GM18508 (cell line): ENCODE measurements around the gene POU2F2.

Experiments
- ATAC-seq: cut with Tn5 transposase; IDR thresholded peaks from one replicate; pipeline ENCODE4 v1.9.1; 2021; ENCODE audit warnings: moderate number of reproducible peaks; ENCODE audit not compliant: insufficient read depth, unreplicated experiment

The POU2F2 gene

DNA sequence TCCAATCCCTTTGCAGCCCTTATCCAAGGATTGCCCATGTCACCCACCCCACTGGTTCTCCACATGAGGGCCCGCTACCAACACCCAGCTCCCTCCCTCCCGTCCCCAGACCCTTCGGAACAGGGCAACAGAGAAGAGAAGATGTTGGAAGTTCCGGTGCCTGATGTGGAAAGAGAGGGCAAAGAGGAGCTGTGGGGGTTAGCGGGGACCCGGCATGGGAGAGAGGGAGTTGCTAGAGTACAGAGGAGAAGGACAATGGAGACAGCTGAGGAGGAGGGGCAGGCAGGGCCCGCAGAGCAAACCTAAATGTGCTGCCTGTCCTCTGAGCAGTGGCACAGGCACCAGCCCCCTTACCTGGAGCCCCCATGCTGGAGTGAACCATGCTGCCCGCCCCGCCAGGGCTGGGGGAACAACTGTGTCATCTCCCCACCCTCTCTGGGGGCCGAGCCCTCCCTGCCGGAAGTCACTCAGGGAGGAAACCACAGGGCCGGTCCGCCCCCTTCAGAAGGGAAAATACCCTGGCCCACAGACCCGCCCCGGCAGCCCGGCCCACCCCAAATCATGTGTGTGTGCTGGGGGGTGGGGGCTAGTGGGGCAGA lies at the start of gene POU2F2:
Gene POU2F2 (minus strand): TSS at position 417 of the 599 bp plus-strand sequence. CDS start 35 bp downstream, at position 382.
- ATAC-seq, result no peak

GRCh38 chr19:42178791-42179674 lies 46.8 kb upstream of the POU2F2 start:
- no peak for ATAC-seq

DNA sequence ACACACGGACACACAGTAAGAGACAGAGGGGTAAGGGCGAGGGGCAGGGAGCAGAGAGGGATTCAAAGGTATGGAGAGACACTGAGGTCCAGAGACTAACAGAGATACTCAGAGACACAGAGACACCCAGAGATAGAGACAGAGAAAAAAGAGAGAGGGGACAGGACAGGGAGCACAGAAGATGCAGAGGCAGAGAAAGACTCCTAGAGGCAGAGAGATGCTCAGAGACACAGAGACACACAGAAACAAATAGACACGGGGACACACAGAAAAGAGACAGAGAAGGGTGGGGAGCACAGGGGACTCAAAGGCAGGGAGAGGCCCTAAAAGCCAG lies 45.4 kb upstream of the POU2F2 start:
- no peak for ATAC-seq

GRCh38 chr19:42176990-42177685 lies 44.9 kb upstream of the POU2F2 start:
- no peak for ATAC-seq

DNA sequence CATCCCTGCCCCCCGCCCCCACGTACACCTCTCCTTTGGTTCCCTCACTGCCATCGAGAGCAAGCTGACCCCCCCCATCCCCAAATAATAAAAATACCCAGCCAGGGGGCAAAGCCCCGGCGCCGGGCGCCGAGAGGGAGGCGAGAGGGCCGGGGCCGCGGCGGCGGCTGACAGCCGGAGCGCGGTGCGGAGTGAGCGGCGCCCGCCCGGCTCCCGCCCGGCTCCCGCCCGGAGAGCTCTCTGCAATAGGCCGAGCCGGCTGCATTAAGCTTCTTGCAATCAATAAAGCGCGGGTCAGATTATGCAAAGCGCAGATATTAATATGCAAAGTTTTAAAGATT lies 44.4 kb upstream of the POU2F2 start:
- ATAC-seq, result no peak

DNA sequence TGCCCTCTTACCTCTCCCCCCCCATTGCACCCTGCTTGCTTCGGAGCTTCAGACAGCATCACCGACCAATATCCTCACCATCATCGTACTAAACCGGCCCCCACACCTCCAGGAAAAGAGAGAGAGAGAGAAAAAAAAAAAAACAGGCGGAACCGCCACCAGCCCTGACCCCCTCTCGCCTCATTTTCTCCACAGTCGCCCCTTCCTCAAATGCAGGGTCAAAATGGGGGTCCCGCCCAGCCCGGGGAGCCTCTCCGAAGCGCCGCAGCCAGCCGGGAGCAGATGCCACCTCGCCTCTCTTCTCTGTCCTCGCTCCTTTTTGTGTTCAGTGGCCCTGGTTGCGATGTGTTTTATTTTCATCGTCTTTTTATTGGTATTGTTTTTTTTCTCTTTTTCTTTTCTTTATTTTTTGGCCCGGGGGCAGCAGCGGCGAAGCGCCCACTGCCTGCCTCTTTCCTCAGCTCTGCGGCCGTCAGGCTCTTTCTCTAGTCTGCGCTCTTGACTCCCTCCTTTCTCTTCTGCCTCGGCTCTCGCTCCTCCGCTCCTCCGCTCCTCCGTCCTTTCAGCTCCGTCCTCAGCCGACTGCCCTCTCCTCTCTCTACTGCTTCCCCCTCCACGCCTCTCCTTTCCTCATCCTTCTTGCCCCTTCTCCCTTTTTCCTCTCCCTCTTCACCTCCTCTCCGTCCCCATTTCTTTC lies 43.9 kb upstream of the POU2F2 start:
- no peak for ATAC-seq

DNA sequence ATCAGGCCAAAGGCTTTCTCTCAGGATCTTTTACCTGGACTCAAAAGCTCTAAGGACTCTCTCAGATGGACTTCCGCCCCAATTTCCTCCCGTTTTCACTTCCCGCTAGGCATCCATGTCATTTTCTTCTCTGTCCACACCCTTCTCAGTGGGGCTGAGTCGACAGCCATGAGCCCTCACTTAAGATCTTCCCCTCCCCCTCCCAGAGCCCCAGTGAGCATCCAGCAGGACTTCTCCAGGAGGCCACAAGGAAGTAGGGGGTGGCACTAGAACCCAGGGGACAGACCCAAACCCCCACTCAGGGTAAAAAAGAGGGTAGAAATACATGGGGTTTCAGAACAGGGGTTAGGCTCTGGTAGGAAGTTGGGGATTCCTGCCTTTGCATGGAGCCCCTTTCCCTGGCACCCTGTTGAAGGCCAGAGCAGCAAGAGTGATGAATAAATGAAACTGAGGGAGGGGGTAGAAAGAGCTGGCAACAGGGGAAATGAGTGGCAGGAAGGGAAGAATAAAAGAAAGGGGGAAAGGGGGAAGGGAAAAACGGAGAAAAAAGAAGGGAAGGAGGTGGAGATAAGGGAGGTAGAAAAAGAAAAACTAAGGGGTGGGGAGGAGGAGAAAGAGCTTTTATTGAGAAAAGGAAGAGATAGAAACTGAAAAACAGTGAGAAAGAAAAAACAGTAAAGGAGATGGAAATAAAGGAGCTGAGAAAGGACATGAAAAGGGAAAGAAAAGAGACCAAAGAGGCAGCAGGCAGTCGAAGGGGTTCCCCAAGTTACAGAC lies 42.9 kb upstream of the POU2F2 start:
- no peak for ATAC-seq

DNA sequence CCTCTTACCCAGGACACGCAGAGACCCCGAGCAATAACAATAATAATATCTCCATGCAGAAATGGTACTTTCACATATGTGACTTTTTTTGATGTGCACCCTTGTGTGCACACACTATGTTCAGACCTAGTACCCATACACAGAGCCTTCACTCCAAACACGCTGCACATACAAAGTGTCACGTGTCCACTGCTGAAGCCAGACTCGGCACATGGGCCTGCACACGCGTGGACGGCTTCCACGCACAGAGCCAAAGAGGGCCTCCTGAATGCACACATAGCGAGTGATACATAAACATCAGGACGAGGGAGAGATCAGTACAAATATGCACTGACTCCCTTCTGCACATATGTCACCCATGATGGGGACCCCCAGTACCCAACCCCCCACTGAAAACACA lies 41.9 kb upstream of the POU2F2 start:
- ATAC-seq, result no peak

DNA sequence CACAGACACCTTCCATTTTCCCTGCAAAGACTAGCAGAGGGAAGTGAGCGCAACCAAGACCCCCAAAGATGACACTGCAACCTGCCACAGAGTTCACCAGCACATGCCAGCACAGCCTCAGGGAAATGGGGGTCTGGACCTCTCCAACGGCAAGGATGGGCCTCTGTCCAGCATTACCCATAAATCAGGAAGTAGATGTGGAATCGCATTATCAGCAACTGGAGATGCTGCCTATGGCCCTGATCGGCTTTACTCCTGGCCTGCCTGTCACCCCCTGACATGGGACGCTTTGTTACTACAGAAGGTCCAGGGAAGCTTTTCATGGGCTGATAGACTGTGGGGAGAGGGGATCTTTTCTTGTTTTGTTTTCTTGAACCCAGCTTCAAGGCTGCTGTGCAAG lies 41.4 kb upstream of the POU2F2 start:
- no peak for ATAC-seq

DNA sequence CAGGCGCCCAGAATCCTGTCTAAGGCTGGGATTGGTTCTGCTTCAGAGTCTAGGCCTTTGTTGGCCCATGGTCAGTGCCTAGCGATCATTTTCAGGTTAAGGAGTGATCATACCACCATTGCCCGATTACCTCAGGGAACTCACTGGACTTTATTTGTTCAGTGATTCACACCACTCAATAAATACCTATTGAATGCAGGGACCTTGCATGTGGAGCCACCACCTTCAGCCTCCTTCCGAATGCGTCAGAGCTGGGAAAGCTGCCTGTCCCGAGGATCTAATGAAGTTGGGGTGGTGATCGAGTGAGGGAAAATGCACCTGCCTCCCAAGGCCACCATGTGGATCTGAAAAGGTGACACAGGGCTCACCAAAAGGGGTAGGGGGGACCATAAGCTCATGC lies 40.0 kb upstream of the POU2F2 start:
- no peak for ATAC-seq

- no peak for ATAC-seq
These were observed 38.5 kb upstream of the POU2F2 start for GRCh38 chr19:42170715-42171114.

DNA sequence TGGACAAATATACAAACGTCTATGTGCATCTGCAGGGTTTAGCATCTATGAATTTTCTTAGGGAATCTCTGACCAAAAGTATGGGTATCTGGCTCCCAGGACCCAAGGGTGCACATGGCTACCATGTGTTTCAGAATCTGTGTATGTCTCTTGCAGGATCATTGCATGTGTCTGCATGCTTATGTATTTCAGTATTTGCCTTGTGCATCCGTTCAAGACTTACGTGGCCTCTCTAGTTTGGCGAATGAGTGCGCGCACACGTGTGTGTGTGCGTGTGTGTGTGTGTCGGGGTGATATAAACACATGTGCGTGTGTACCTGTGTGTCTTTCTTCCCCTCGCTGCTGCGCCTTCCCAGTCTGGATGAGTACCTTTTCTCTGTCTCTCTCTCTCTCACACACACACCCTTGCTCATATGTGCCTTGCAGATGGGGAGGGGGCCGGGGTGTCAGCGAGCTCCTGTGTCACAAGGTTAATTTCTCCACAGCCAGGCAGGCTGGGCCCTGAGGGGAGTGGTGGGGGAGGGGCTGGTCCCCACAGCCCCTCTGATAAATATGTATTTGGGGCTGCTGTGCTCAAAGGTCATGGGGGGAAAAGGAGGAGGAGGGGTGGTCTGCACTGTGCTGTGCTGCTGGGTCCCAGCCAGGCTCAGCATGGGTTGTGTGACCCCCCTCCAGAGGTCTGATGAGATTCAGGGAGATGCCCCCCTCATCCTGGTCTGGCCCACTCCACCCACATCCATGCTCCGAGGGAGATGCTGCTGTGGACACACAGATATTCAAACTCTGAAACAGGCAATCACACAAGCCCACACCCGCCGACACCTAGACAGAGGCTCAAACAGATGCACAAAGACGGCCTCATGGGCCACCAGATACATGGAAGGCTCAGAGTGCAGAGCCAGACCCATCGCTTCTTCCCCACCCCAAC lies 37.5 kb upstream of the POU2F2 start:
- ATAC-seq, result no peak

DNA sequence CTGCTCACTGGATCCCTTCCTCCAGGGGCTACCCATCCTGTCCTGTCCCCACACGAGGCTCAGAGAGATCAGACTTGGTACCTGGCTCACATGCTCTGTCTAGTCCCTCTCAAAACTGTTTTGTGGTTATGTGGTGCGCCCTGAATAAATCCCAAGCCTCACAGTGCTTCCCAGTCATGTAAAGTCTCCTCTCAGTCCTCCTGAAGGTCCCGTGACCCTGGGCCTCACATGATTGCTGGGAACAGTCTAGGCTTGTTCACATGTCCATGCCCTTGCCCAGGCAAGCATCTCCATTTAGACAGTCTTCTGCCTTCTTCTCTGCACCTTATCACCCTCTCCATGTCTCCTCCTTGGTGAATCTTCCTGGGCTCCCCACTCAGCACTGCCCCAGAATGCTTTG lies 36.0 kb upstream of the POU2F2 start:
- ATAC-seq, result no peak

DNA sequence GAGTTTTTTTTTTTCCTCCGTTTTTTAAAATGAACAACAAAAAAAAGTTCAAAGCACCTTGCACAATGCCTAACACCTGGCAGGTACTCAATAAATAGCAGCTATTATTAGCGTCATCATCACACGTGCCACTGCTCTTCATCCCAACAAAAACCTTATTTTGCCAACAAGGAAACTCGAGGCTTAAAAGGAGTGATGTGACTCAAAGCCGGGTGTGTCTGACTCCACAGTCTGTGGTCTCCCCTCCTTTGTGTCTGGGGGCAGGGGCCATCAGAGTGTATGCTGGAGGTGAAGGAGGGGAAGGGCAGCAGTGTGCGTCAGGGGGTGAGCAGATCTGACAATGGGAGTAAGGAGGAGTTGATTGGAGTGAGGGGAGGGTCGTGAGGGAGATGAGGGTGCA lies 34.1 kb upstream of the POU2F2 start:
- ATAC-seq, result no peak

DNA sequence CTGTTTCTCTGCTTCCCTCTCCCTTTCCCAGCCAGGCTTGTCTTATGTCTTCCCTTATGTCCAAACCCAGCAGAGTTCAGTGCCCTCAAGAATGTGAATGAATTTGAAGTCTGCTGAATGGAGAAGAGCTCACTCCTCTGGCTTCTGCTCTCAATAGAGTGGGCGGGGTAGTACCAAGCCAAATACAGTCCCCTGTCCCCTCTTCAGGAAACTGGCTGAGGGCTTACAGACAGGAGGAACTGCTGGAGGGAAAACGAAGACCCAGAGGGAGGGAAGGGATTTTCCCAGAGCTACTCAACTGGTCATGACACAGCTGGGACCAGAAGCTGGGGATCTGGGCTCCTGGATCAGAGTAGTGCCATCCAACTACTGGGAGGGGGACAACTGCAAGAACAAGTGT lies 32.9 kb upstream of the POU2F2 start:
- ATAC-seq, result no peak

- ATAC-seq, result no peak
These were observed 29.5 kb upstream of the POU2F2 start for GRCh38 chr19:42161616-42162263.

- ATAC-seq, result no peak
These were observed 27.7 kb upstream of the POU2F2 start for GRCh38 chr19:42159942-42160341.

GRCh38 chr19:42158926-42159325 lies 26.7 kb upstream of the POU2F2 start:
- ATAC-seq, result no peak

GRCh38 chr19:42156571-42156970 lies 24.3 kb upstream of the POU2F2 start:
- no peak for ATAC-seq
